ENCODE data around the gene ZFP69. TPM values are rescaled to one million over a fixed set of nuclear protein-coding genes. Genes with fewer than 3 reads are reported as not detected.

ZFP69 gene
- total and polyA plus RNA-seq, 8 donors: 2.9 to 11.2 (median 8.4) TPM

GRCh38 chr1:40507973-40508372 lies 30.9 kb downstream of the ZFP69 start:
- H3K27ac ChIP-seq: peak overlapping the region; percentile 80
- no peak for DNase-seq
- intact Hi-C loops (cut with DNase I): no loop called here

GRCh38 chr1:40508375-40509341 lies 31.6 kb downstream of the ZFP69 start, which contains the start of gene EXO5:
Gene EXO5, plus strand, starts transcription at chr1:40508767. Its CDS starts 5,778 bp downstream, at chr1:40514545.
- intact Hi-C loops (cut with DNase I): no loop called here
- peak within 1 kb of the TSS; percentile 80 for H3K27ac ChIP-seq
- ATAC-seq (peak; percentile 100), DNase-seq (peak; percentile 63 to 98 (median 80))
- H3K27me3 ChIP-seq: no peaks in the 10 kb centered on the region
- H3K9me3 ChIP-seq: peaks cover 0 to 58% of the 10 kb centered on the region in 2 donors
- no peak for TF ChIP-seq CTCF (IDR thresholded peaks at IDR 0.05)
- H3K36me3 ChIP-seq: peaks cover 0 to 3% of the 10 kb centered on the region in 2 donors
- H3K4me3 ChIP-seq: peak within 1 kb of the TSS; percentile 65 to 81
- peaks cover 0 to 15% of the 10 kb centered on the region in 2 donors for H3K4me1 ChIP-seq

More at GRCh38 chr1:40507973-40508372, 30.9 kb downstream of the ZFP69 start:
- TF ChIP-seq CTCF (IDR thresholded peaks at IDR 0.05): no peak
- peaks cover 0 to 3% of the 10 kb centered on the region in 2 donors for H3K36me3 ChIP-seq
- no peaks in the 10 kb centered on the region for H3K27me3 ChIP-seq
- ATAC-seq: no peak
- peak overlapping the region; percentile 65 to 81 for H3K4me3 ChIP-seq
- peaks cover 0 to 59% of the 10 kb centered on the region in 2 donors for H3K9me3 ChIP-seq
- H3K4me1 ChIP-seq: peaks cover 0 to 15% of the 10 kb centered on the region in 2 donors

GRCh38 chr1:40519517-40519916 lies 42.4 kb downstream of the ZFP69 start:
- DNase-seq (no peak), ATAC-seq (no peak)
- no peaks in the 10 kb centered on the region for H3K4me1 ChIP-seq
- peaks cover 0 to 18% of the 10 kb centered on the region in 2 donors for H3K36me3 ChIP-seq
- peaks cover 0 to 87% of the 10 kb centered on the region in 2 donors for H3K9me3 ChIP-seq
- TF ChIP-seq CTCF (IDR thresholded peaks at IDR 0.05): no peak
- H3K27me3 ChIP-seq: no peaks in the 10 kb centered on the region
- intact Hi-C loops (cut with DNase I): no loop called here
- no peak overlapping the region for H3K4me3 ChIP-seq
- no peak overlapping the region for H3K27ac ChIP-seq

- H3K4me3 ChIP-seq: peak overlapping the region; percentile 58 to 59
- ATAC-seq (peak; percentile 11), DNase-seq (peak in 1 of 4 donors; percentile 41)
- peaks cover 0 to 9% of the 10 kb centered on the region in 2 donors for H3K9me3 ChIP-seq
- intact Hi-C loops (cut with DNase I): no loop called here
- TF ChIP-seq CTCF (IDR thresholded peaks at IDR 0.05): no peak
- H3K4me1 ChIP-seq: peaks cover 3 to 20% of the 10 kb centered on the region in 2 donors
- H3K36me3 ChIP-seq: peaks cover 0 to 6% of the 10 kb centered on the region in 2 donors
- H3K27ac ChIP-seq: peak overlapping the region; percentile 91 to 93
- H3K27me3 ChIP-seq: no peaks in the 10 kb centered on the region
Observed at GRCh38 chr1:40530735-40531380, 53.8 kb downstream of the ZFP69 start.

All from left lung (tissue), 10 donors.